HG03095 (cell line): ENCODE results near the gene CHCHD6.

ENCODE experiments used
- ATAC-seq: cut with Tn5 transposase; IDR thresholded peaks from one replicate; pipeline ENCODE4 v1.9.1; 2021; ENCODE audit warnings: moderate library complexity; ENCODE audit not compliant: unreplicated experiment

The CHCHD6 gene

DNA sequence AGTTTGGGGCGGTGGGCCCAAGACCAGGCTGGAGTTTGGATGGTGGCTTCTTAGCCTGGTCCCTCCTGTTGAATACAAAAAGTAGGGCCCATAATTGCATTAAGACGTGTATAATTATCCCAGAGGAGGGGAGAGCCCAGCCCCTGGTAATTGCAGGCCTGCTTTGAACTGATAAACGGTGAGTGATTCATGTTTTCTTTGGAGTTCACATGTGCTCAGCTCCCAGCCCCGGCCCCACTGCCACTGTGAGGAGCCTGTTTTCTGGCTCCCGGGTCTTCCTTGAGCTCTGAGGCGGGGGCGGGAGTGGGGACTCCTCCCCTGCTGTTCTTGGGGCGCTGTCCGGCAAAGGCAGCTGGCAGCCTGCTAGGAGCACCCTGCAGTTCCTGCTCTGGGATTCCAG is 282.0 kb downstream of the CHCHD6 start:
- no peak for ATAC-seq

- no peak for ATAC-seq
Measured at GRCh38 chr3:126987129-126987528, 283.1 kb downstream of the CHCHD6 start.

DNA sequence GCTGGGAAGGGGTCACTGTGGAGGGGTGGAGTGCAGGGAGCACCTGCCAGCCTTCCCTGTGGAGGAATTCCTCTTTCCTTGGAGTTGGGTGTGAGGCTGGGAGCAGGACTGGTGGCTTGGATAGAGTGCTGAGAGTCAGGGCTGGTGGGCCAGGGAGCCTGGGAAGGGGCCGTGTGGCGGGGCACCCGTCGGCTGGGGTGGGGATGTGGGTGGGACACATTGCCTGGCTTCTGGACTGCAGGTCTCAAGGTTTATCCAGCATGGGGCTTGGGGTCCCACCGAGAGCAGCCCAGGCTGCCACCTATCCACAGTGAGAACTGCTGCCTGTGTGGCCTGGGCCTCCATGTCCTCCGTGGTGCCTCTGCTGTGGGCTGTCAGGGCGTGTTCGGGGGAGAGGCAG is 283.6 kb downstream of the CHCHD6 start:
- ATAC-seq = no peak

GRCh38 chr3:126988451-126989021 is 284.5 kb downstream of the CHCHD6 start:
- no peak for ATAC-seq

GRCh38 chr3:126989316-126990023 is 285.4 kb downstream of the CHCHD6 start:
- ATAC-seq = no peak

DNA sequence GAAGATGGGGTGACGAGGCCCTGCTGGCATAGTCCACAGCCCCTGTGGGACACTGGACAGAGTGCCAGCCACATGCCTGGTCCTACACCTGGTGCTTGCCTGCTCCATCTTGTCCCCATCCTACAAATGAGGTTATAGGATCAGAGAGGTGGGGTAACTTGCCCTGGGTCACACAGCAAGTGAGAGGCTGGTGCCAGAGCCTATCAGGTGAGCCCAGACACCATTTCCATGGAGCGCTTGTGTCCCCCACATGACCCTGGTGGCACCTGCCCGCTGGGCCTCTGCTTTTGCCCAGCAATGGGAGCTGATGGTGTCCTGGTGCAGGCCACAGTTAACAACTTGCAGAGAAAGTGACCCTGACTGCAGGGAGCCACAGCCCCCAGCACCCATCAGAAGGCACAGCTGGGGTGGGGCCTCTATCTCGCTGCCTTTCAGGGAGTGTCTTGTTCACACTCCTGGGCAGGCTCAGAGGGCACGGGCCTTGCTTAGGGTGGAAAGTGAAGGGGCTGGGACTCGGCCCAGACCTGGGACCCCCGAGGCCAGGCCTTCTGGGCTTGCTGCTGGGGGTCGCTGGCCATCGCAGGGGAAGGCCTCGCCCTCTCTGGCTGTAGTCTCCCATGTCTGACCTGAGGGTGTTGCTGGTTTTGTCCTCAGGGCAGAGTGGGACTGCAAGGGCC is 286.1 kb downstream of the CHCHD6 start:
- no peak for ATAC-seq

GRCh38 chr3:126990890-126991289 is 286.9 kb downstream of the CHCHD6 start:
- ATAC-seq = no peak

GRCh38 chr3:126991366-126992200 is 287.5 kb downstream of the CHCHD6 start:
- no peak for ATAC-seq

GRCh38 chr3:126992216-126992615 is 288.2 kb downstream of the CHCHD6 start:
- no peak for ATAC-seq

DNA sequence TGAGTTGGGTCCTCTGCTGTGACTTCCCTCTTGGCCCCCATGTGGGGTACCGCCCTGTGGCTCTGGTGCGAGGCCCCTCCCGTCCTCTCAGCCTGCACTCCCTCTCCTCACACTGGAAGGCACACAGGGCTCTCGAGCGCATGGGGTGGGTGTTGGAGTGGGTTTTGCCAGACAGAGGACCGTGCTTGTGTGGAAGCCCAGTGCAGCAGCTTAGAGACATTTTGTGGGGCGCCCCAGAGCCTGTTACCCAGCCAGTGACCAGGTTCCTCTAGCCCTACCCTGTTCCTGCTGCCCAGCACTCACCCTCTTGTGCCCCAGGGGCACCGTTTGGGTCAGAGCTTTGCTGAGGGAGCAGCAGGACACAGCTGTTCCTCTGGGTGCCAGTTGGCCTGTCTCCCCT is 288.7 kb downstream of the CHCHD6 start:
- no peak for ATAC-seq

DNA sequence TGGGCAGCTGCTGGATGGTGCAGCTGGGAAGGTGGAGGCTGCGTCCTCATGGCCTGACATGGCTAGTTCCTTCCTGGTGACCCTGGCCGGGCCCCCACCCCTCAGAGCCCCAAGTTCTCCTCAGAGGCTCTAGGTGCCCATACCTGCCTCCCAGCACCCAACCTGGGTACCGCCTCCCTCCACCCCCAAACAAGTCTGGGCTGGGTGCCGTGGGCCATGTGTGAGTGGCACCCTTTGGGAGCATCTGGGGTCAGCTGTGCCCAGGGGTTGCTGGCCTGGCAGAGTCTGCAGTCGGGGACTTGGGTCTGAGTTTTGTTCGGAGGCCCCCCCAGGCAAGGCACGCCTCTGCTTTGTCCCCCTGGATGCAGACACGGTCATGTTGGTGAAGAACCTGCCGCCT is 289.4 kb downstream of the CHCHD6 start:
- no peak for ATAC-seq

GRCh38 chr3:126994661-126995245 is 290.7 kb downstream of the CHCHD6 start:
- ATAC-seq = no peak

- ATAC-seq = no peak
Measured at GRCh38 chr3:126995254-126995780, 291.3 kb downstream of the CHCHD6 start.

GRCh38 chr3:126995926-126996512 is 292.0 kb downstream of the CHCHD6 start:
- ATAC-seq = no peak

- no peak for ATAC-seq
Measured at GRCh38 chr3:126996905-126997304, 292.9 kb downstream of the CHCHD6 start.

DNA sequence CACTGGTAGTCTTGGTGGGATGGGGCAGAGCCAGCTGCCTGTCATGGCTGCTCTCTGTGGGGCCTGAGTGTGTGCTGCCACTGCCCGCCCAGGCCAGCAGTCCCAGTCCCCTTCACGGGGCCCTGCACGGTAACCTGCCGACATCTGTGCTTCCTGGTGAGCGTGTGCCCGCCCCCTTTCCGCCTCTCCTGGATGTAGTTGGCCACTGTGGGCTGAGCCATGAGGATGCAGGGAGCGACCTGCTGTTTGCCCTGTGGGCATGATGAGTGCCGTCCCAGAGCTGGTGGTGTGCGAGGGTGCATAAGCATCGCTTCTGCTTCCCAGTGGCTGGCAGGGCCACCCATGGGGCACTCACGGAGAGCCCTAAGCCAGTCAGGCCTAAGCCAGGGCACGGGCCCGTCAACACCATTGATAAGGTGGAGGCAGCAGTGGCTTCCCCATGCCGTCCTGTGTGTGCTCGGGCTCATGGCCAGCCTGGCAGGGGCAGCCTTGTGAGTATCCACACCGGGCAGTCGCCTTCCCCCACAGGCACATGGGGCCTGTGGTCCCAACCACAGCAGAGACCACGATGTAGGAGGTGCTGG is 293.5 kb downstream of the CHCHD6 start:
- no peak for ATAC-seq

DNA sequence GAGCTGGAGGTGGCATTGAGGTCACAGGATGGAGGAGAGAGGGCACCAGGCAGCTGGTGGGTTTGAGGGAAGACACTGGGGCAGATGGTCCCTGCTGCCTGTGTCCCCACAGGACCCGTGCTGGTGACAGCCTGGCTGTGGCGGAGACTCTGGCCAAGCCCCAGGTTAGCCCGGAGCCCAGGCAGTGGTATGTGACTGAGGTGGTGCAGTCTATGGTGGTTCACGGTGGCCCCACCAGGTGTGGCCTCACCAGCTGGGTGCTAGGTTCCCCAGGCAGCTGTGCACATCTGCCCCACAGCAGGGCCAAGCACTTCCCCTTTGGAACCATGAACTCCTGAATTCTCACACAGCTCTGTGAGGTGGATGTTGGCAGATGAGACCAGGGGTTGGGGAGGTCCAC is 294.3 kb downstream of the CHCHD6 start:
- no peak for ATAC-seq

DNA sequence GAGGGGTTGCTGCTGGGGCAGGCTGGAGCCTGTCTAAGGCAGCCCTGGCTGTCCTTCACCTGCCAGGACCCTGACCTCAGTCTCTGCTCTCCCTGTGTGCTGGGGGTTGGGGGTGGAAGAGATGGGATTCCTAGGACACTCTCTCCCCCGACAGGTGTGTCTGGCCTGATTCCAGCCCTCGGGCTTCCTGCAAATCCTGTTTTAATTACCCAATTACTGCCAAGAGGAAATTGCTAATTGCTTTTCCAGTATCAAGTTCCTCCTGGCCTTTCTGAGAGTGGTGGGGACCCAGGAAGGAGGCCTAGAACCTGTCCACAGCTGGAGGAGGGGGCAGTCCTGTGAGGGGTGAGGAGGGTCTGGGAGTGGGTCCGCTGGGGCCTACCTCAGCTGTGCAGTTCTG is 294.7 kb downstream of the CHCHD6 start:
- ATAC-seq = no peak

DNA sequence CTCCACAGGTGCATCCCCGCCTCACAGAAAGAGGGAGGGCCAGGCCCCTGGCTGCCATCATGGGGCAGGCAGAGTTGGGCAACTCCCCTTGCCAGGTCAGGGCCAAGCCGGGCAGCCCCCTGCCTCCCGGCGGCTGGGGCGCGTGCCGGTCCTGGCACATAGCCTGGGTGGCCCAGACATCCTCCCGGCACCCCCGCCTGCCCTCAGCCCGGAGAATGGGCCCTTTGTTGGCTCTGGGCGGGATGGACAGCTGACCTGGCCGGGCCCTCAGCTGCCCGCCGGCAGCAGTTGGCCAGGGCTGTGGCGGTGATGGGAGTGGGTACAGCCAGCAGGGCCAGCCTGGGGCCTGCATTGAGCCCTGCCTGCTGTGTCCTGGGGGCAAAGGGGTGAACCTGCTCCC is 295.3 kb downstream of the CHCHD6 start:
- no peak for ATAC-seq

DNA sequence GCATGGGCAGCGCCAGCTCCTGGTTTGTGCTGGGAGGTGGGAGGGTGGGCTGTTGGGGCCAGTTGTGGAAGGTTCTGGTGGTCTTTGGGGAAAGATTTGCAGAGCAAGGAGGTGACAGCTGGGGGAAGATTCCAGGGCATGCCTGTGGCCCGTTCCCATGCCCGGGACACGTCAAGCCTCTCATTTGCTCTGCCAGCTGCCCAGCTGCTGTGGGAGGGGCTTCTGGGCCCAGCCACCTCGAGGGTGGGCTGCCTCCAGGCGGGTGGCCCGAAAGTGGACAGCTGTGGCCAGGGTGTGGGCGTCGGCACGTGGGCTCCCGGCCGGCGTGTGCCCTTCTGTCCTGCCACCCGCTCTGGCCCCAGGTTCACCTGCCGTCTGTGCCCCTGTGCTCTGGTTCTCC is 296.1 kb downstream of the CHCHD6 start:
- no peak for ATAC-seq
